Liver (tissue), 9 donors: ENCODE results near the gene HDAC10. TPM values are rescaled to one million over a fixed set of nuclear protein-coding genes. Genes with fewer than 3 reads are reported as not detected.
A peak's percentile ranks its signal among the peaks of the same experiment; 100 is the strongest.

ENCODE experiments used
- DNase-seq: peaks from one replicate; pipeline ENCODE4 v3.0.0-alpha.2; 2017; ENCODE audit warnings: low spot score
- H3K27ac ChIP-seq, 2 donors: one replicate each; pipeline ENCODE4 v1.7.0; 2013; ENCODE audit warnings: inconsistent platforms in 2 of 2, low read length in 2 of 2, control low read depth in 1 of 2, low read depth in 1 of 2, mild to moderate bottlenecking in 1 of 2
- H3K27me3 ChIP-seq, 4 donors: one replicate each; pipeline versions ENCODE4 v1.6.1 to v1.7.0; 2013; ENCODE audit warnings: low read length in 3 of 4, inconsistent platforms in 1 of 4, mild to moderate bottlenecking in 1 of 4, moderate library complexity in 1 of 4; ENCODE audit not compliant: control insufficient read depth in 4 of 4, insufficient read depth in 4 of 4
- H3K36me3 ChIP-seq, 4 donors: one replicate each; pipeline versions ENCODE4 v1.6.1 to v1.7.0; 2013; ENCODE audit warnings: low read length in 3 of 4, mild to moderate bottlenecking in 3 of 4, low read depth in 1 of 4, moderate library complexity in 1 of 4; ENCODE audit not compliant: control insufficient read depth in 4 of 4, insufficient read depth in 3 of 4
- H3K4me1 ChIP-seq, 4 donors: one replicate each; pipeline versions ENCODE4 v1.6.1 to v1.7.0; 2013; ENCODE audit warnings: low read length in 3 of 4, mild to moderate bottlenecking in 3 of 4, moderate library complexity in 1 of 4; ENCODE audit not compliant: control insufficient read depth in 4 of 4, insufficient read depth in 4 of 4
- H3K4me3 ChIP-seq, 3 donors: one replicate each; pipeline versions ENCODE4 v1.6.1 to v1.7.0; 2013; ENCODE audit warnings: low read length in 3 of 3, control low read depth in 1 of 3, low read depth in 1 of 3, mild to moderate bottlenecking in 1 of 3
- H3K9ac ChIP-seq, 2 donors: one replicate each; pipeline ENCODE4 v1.7.0; 2013; ENCODE audit warnings: low read length in 2 of 2, mild to moderate bottlenecking in 2 of 2, moderate library complexity in 2 of 2, control low read depth in 1 of 2, low read depth in 1 of 2
- H3K9me3 ChIP-seq, 4 donors: one replicate each; pipeline versions ENCODE4 v1.6.1 to v1.7.0; 2013; ENCODE audit warnings: low read length in 3 of 4; ENCODE audit not compliant: control insufficient read depth in 4 of 4
- ATF3 ChIP-seq: IDR thresholded peaks from 2 replicates; pipeline ENCODE4 v1.6.1; 2016; ENCODE audit warnings: antibody characterized with exemption
- EGR1 ChIP-seq, 2 donors: IDR thresholded peaks; 2 replicates each; pipeline ENCODE4 v1.6.1; 2016 to 2018; ENCODE audit warnings: antibody characterized with exemption in 2 of 2, low read depth in 2 of 2
- FOXA2 ChIP-seq: IDR thresholded peaks from 2 replicates; pipeline ENCODE4 v1.6.1; 2016; ENCODE audit warnings: antibody characterized with exemption
- GABPA ChIP-seq, 2 donors: IDR thresholded peaks in 1 of 2; conservative IDR thresholded peaks in 1 of 2; 2 replicates each; pipeline ENCODE4 v1.6.1; 2016; ENCODE audit warnings: antibody characterized with exemption in 2 of 2, mild to moderate bottlenecking in 1 of 2, moderate library complexity in 1 of 2
- HNF4A ChIP-seq, 2 donors: conservative IDR thresholded peaks; 2 replicates each; pipeline ENCODE4 v1.6.1; 2016; ENCODE audit warnings: antibody characterized with exemption in 2 of 2, mild to moderate bottlenecking in 2 of 2
- HNF4G ChIP-seq: IDR thresholded peaks from 2 replicates; pipeline ENCODE4 v1.6.1; 2016; ENCODE audit warnings: antibody characterized with exemption
- MAX ChIP-seq: IDR thresholded peaks from 2 replicates; pipeline ENCODE4 v1.6.1; 2016; ENCODE audit warnings: antibody characterized with exemption
- NR2F2 ChIP-seq: IDR thresholded peaks from 2 replicates; pipeline ENCODE4 v1.6.1; 2016; ENCODE audit warnings: antibody characterized with exemption
- RAD21 ChIP-seq, 2 donors: IDR thresholded peaks; 2 replicates each; pipeline ENCODE4 v1.6.1; 2016; ENCODE audit warnings: antibody characterized with exemption in 2 of 2, mild to moderate bottlenecking in 2 of 2
- REST ChIP-seq: IDR thresholded peaks from 2 replicates; pipeline ENCODE4 v1.6.1; 2016; ENCODE audit warnings: antibody characterized with exemption, mild to moderate bottlenecking
- RXRA ChIP-seq, 2 donors: IDR thresholded peaks; 2 replicates each; pipeline ENCODE4 v1.6.1; 2017 to 2018; ENCODE audit warnings: antibody characterized with exemption in 2 of 2, mild to moderate bottlenecking in 1 of 2
- SP1 ChIP-seq: IDR thresholded peaks from 2 replicates; pipeline ENCODE4 v1.6.1; 2018; ENCODE audit warnings: antibody characterized with exemption, mild to moderate bottlenecking
- YY1 ChIP-seq: IDR thresholded peaks from 2 replicates; pipeline ENCODE4 v1.6.1; 2016; ENCODE audit warnings: antibody characterized with exemption, mild to moderate bottlenecking
- ZBTB33 ChIP-seq: IDR thresholded peaks from 2 replicates; pipeline ENCODE4 v1.6.1; 2016; ENCODE audit warnings: antibody characterized with exemption
- WGBS: extraction: QIAGEN DNeasy Blood & Tissue Kit; methylation state at CpG from one replicate; pipeline ENCODE4 v1.1.7; 2013; 5-methylcytosine and 5-hydroxymethylcytosine counted together
- polyA plus RNA-seq, 2 donors: library from polyadenylated mRNA; stranded (reverse) in 1 of 2; unstranded in 1 of 2; fragments of 200-250 nt in 1 of 2; fragments of >200 nt in 1 of 2; fragmentation: Nextera tagmentation in 1 of 2; extraction: Ambion mirVana in 1 of 2; gene quantifications; one replicate each; pipeline versions ENCODE4 v1.2.1 to v1.2.3, GENCODE V29; 2013 to 2015
- total RNA-seq, 2 donors: library from RNA; depleted of rRNA; stranded (reverse); fragments of >200 nt; gene quantifications; one replicate each; pipeline ENCODE4 v1.2.3, GENCODE V29; 2014
- donor health status: healthy.
- donor health status: healthy.
- donor health status: healthy.
- donor health status: healthy.
- donor health status: healthy.

The HDAC10 gene
- total and polyA plus RNA-seq, 4 donors: 6.2 to 18.2 (median 13.6) TPM

- Histone ChIP-seq H3K4me1 (peaks cover 4 to 15% (median 7%) of the 10 kb centered on the region in 4 donors), H3K27me3 (no peaks in the 10 kb centered on the region), H3K27ac (no peak overlapping the region), H3K9ac (no peak overlapping the region), H3K4me3 (no peak overlapping the region), H3K36me3 (peaks cover 38 to 76% (median 44%) of the 10 kb centered on the region in 4 donors), H3K9me3 (no peaks in the 10 kb centered on the region)
- WGBS: 87% methylated on average over 25 of the region's 25 CpGs
- DNase-seq: no peak
- TF ChIP-seq MAX: no peak
- no peak for TF ChIP-seq YY1
- no peak for TF ChIP-seq SP1
- no peak for TF ChIP-seq REST
- no peak for TF ChIP-seq ATF3
- TF ChIP-seq HNF4G: no peak
- no peak for TF ChIP-seq ZBTB33
- TF ChIP-seq RXRA (IDR thresholded peaks at IDR 0.05): no peak
- no peak for TF ChIP-seq EGR1 (IDR thresholded peaks at IDR 0.05; ENCODE audit: low read depth in 2 of 2)
- TF ChIP-seq HNF4A (conservative IDR thresholded peaks at IDR 0.05): no peak
- TF ChIP-seq NR2F2: no peak
- no peak for TF ChIP-seq RAD21 (IDR thresholded peaks at IDR 0.05)
- TF ChIP-seq FOXA2: no peak
- no peak for TF ChIP-seq GABPA (IDR thresholded peaks at IDR 0.05 in 1 of 2, conservative IDR thresholded peaks at IDR 0.05 in 1 of 2)
Observed at GRCh38 chr22:50219800-50220602, 31.1 kb downstream of the HDAC10 start.

- H3K27ac ChIP-seq: no peak overlapping the region
- H3K9ac ChIP-seq: no peak overlapping the region
- TF ChIP-seq EGR1 (IDR thresholded peaks at IDR 0.05; ENCODE audit: low read depth in 2 of 2) (no peak), FOXA2 (no peak), HNF4A (conservative IDR thresholded peaks at IDR 0.05) (peak; percentile 10 to 55), MAX (no peak), SP1 (peak; percentile 48), RAD21 (IDR thresholded peaks at IDR 0.05) (no peak)
- no peaks in the 10 kb centered on the region for H3K27me3 ChIP-seq
- H3K4me3 ChIP-seq: no peak overlapping the region
- peaks cover 4 to 15% (median 7%) of the 10 kb centered on the region in 4 donors for H3K4me1 ChIP-seq
- peak; percentile 72 for DNase-seq
- H3K36me3 ChIP-seq: peaks cover 34 to 77% (median 45%) of the 10 kb centered on the region in 4 donors
- no peaks in the 10 kb centered on the region for H3K9me3 ChIP-seq
- 65% methylated on average over 42 of the region's 42 CpGs for WGBS
Observed at GRCh38 chr22:50218996-50219727, 31.9 kb downstream of the HDAC10 start.
